Uterus (tissue), 4 donors: ENCODE data around the gene LY9. TPM values are rescaled to one million over a fixed set of nuclear protein-coding genes. Genes with fewer than 3 reads are reported as not detected.

Source experiments
- DNase-seq, 2 donors: peaks; one replicate each; pipeline ENCODE4 v3.0.0-alpha.2; 2019 to 2020
- H3K27ac ChIP-seq, 2 donors: fragments of 200-600 bp; sonication (generic); 1 replicate in 1 of 2; 2 replicates in 1 of 2; pipeline ENCODE4 v1.5.1; 2016 to 2018
- H3K27me3 ChIP-seq, 2 donors: fragments of 200-600 bp; sonication (generic); one replicate each; pipeline ENCODE4 v1.5.1; 2018 to 2019; ENCODE audit warnings: control low read depth in 1 of 2
- H3K36me3 ChIP-seq, 2 donors: fragments of 200-600 bp; sonication (generic); one replicate each; pipeline ENCODE4 v1.5.1; 2019; ENCODE audit warnings: control low read depth in 1 of 2
- H3K4me1 ChIP-seq, 2 donors: fragments of 200-600 bp; sonication (generic); one replicate each; pipeline ENCODE4 v1.5.1; 2018 to 2019; ENCODE audit warnings: control low read depth in 1 of 2
- H3K4me3 ChIP-seq, 2 donors: fragments of 200-600 bp; sonication (generic); 1 replicate in 1 of 2; 2 replicates in 1 of 2; pipeline ENCODE4 v1.5.1; 2018 to 2019; ENCODE audit warnings: mild to moderate bottlenecking in 1 of 2
- H3K9me3 ChIP-seq, 2 donors: fragments of 200-600 bp; sonication (generic); one replicate each; pipeline ENCODE4 v1.5.1; 2019; ENCODE audit warnings: control low read depth in 1 of 2
- POLR2A ChIP-seq, 2 donors: fragments of 450-650 bp; IDR thresholded peaks; one replicate each; pipeline ENCODE4 v1.6.1; 2016; ENCODE audit warnings: antibody characterized with exemption in 2 of 2, mild to moderate bottlenecking in 1 of 2, moderate library complexity in 1 of 2
- intact Hi-C: fragments of 100-400 bp; cut with DNase I; formaldehyde crosslinking; loops from one replicate; pipeline ENCODE4 v1.15.1; 2023; ENCODE audit warnings: low total_unique reads
- total RNA-seq, 4 donors: library from RNA; depleted of rRNA in 3 of 4; stranded (reverse); fragments of >200 nt in 3 of 4; gene quantifications; one replicate each; pipeline versions ENCODE4 v1.1.0 to v1.2.4, GENCODE V29; 2014 to 2023
- TF ChIP-seq, protein P1 (sequence below), 4 experiments: fragments of 200-600 bp in 2 of 4; fragments of 450-650 bp in 2 of 4; sonication (generic) in 2 of 4; IDR thresholded peaks; one replicate each; pipeline ENCODE4 v1.5.1; 2016 to 2019; ENCODE audit warnings: antibody characterized with exemption in 4 of 4, mild to moderate bottlenecking in 2 of 4, moderate library complexity in 1 of 4
- donor health status: DM: yes; HTN: yes; CAD: no.

Gene LY9
- total RNA-seq, 4 donors from 2014 or later = 0.35 to 0.70 TPM; not detected in 2

GRCh38 chr1:160810486-160810885 lies 14.5 kb downstream of the LY9 start:
- no peak for DNase-seq
- Histone ChIP-seq H3K9me3 (peaks cover 0 to 7% of the 10 kb centered on the region in 2 donors), H3K27ac (no peak overlapping the region), H3K36me3 (no peaks in the 10 kb centered on the region), H3K27me3 (no peaks in the 10 kb centered on the region), H3K4me3 (no peak overlapping the region), H3K4me1 (no peaks in the 10 kb centered on the region)
- intact Hi-C loops = no loop called here
- TF ChIP-seq, protein P1, sequence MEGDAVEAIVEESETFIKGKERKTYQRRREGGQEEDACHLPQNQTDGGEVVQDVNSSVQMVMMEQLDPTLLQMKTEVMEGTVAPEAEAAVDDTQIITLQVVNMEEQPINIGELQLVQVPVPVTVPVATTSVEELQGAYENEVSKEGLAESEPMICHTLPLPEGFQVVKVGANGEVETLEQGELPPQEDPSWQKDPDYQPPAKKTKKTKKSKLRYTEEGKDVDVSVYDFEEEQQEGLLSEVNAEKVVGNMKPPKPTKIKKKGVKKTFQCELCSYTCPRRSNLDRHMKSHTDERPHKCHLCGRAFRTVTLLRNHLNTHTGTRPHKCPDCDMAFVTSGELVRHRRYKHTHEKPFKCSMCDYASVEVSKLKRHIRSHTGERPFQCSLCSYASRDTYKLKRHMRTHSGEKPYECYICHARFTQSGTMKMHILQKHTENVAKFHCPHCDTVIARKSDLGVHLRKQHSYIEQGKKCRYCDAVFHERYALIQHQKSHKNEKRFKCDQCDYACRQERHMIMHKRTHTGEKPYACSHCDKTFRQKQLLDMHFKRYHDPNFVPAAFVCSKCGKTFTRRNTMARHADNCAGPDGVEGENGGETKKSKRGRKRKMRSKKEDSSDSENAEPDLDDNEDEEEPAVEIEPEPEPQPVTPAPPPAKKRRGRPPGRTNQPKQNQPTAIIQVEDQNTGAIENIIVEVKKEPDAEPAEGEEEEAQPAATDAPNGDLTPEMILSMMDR (IDR thresholded peaks at IDR 0.05) = no peak
- no peak for TF ChIP-seq POLR2A (IDR thresholded peaks at IDR 0.05)

DNA sequence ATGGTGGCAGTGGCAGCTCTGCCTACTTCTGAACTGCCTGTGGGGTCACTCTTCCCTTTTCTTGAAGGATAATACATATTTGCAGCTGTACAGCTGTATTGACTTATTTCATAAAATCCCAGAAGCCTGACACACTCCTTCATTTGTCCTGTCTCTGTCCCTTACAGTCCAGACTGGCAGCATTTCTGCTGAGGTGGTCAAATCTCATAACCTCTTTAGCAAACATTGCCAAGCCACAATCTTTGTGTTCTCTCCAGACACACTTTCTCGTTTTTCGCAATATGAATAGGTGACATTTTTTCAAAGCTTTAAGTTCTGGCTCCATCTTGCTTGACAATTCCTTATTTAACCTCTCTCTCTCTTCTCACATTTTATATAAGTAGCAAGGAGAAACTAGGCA lies 15.2 kb downstream of the LY9 start:
- Histone ChIP-seq H3K36me3 (no peaks in the 10 kb centered on the region), H3K4me3 (no peak overlapping the region), H3K9me3 (peaks cover 0 to 7% of the 10 kb centered on the region in 2 donors), H3K4me1 (no peaks in the 10 kb centered on the region), H3K27ac (no peak overlapping the region), H3K27me3 (no peaks in the 10 kb centered on the region)
- DNase-seq = no peak
- no peak for TF ChIP-seq POLR2A (IDR thresholded peaks at IDR 0.05)
- TF ChIP-seq, protein P1 (IDR thresholded peaks at IDR 0.05) = no peak
- intact Hi-C loops = no loop called here

DNA sequence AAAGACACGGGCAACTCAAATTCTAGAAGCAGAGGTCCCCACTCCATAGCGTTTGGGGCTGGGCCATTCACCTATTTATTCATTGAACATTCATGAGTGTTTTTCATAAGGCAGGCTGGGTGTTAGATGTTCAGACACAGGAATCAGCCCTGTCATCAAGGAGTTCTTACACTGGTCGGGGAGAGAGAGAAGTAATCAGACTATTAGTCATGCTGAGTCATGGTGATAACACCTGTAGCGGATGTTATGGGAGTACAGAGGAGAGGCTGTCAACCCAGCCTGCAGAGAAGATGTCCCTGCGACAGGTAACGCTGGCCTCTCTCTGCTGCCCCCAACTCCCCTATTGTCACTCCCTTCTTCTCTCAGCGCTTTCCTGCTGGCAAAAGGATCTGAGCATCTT lies 17.2 kb downstream of the LY9 start:
- intact Hi-C loops = no loop called here
- no peak for TF ChIP-seq POLR2A (IDR thresholded peaks at IDR 0.05)
- TF ChIP-seq, protein P1 (IDR thresholded peaks at IDR 0.05) = no peak
- Histone ChIP-seq H3K27ac (no peak overlapping the region), H3K9me3 (no peaks in the 10 kb centered on the region), H3K36me3 (no peaks in the 10 kb centered on the region), H3K4me1 (no peaks in the 10 kb centered on the region), H3K27me3 (no peaks in the 10 kb centered on the region), H3K4me3 (no peak overlapping the region)
- DNase-seq = no peak

DNA sequence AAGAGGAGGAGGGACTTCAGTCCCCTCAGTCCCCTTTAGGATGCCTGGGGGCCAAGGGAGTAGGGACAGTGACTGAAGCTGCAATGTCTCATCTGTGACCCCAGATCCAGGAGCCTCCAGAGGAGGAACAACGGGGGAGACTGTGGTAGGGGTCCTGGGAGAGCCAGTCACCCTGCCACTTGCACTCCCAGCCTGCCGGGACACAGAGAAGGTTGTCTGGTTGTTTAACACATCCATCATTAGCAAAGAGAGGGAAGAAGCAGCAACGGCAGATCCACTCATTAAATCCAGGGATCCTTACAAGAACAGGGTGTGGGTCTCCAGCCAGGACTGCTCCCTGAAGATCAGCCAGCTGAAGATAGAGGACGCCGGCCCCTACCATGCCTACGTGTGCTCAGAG lies 18.3 kb downstream of the LY9 start:
- no peaks in the 10 kb centered on the region for H3K9me3 ChIP-seq
- DNase-seq = no peak

DNA sequence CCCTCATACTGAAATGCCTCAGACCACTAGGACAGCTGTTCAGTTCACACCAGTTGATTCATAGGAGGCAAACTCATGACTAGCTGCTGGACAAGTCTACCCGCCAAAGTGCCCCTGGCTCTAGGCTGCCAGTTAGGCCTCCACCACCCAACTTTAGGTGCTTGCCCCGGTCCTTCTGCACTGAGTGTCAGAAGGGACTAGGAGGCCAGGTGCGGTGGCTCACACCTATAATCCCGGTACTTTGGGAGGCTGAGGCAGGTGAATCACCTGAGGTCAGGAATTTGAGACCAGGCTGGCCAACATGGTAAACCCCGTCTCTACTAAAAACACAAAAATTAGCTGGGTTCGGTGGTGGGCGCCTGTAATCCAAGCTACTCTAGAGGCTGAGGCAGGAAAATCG lies 18.9 kb downstream of the LY9 start:
- TF ChIP-seq, protein P1 (IDR thresholded peaks at IDR 0.05) = no peak
- no peak for TF ChIP-seq POLR2A (IDR thresholded peaks at IDR 0.05)
- intact Hi-C loops = no loop called here

More for the DNA sequence above, 18.3 kb downstream of the LY9 start:
- Histone ChIP-seq H3K27ac (no peak overlapping the region), H3K4me1 (no peaks in the 10 kb centered on the region), H3K4me3 (no peak overlapping the region), H3K36me3 (no peaks in the 10 kb centered on the region), H3K27me3 (no peaks in the 10 kb centered on the region)
- intact Hi-C loops = no loop called here
- TF ChIP-seq POLR2A (IDR thresholded peaks at IDR 0.05) = no peak
- TF ChIP-seq, protein P1 (IDR thresholded peaks at IDR 0.05) = no peak

More for the DNA sequence above, 18.9 kb downstream of the LY9 start:
- no peaks in the 10 kb centered on the region for H3K9me3 ChIP-seq
- no peak overlapping the region for H3K27ac ChIP-seq
- no peak overlapping the region for H3K4me3 ChIP-seq
- no peaks in the 10 kb centered on the region for H3K36me3 ChIP-seq
- no peaks in the 10 kb centered on the region for H3K27me3 ChIP-seq
- H3K4me1 ChIP-seq = no peaks in the 10 kb centered on the region
- DNase-seq = no peak
